Kidney (tissue), 14 donors: Measurements from ENCODE around the gene ACAP3. TPM values are rescaled to one million over a fixed set of nuclear protein-coding genes. Genes with fewer than 3 reads are reported as not detected.

Experiments
- DNase-seq, 5 donors: peaks; one replicate each; pipeline ENCODE4 v3.0.0-alpha.2; 2013 to 2020
- FAIRE-seq: peaks from 2 replicates; lab custom pipeline; 2012; peaks lifted over from hg19 to GRCh38; lab: Jason Lieb, UNC
- H3K27ac ChIP-seq, 2 donors: one replicate each; pipeline ENCODE4 v1.7.0; 2013; ENCODE audit warnings: low read depth in 2 of 2, low read length in 2 of 2, inconsistent platforms in 1 of 2
- H3K27me3 ChIP-seq: one replicate; pipeline ENCODE4 v1.7.1; 2013; ENCODE audit warnings: low read length, inconsistent platforms; ENCODE audit not compliant: control insufficient read depth, insufficient read depth
- H3K36me3 ChIP-seq, 3 donors: one replicate each; pipeline versions ENCODE4 v1.7.0 to v1.7.1; 2013; ENCODE audit warnings: low read length in 3 of 3, control low read depth in 1 of 3, inconsistent platforms in 1 of 3; ENCODE audit not compliant: insufficient read depth in 3 of 3, control insufficient read depth in 2 of 3
- H3K4me1 ChIP-seq, 3 donors: one replicate each; pipeline versions ENCODE4 v1.7.0 to v1.7.1; 2013; ENCODE audit warnings: low read length in 3 of 3, inconsistent platforms in 1 of 3, low read depth in 1 of 3; ENCODE audit not compliant: control insufficient read depth in 2 of 3, insufficient read depth in 2 of 3
- H3K4me3 ChIP-seq, 3 donors: one replicate each; pipeline versions ENCODE4 v1.7.0 to v1.8.1; 2013; ENCODE audit warnings: low read length in 3 of 3, control low read depth in 1 of 3, inconsistent platforms in 1 of 3
- H3K9ac ChIP-seq, 3 donors: one replicate each; pipeline versions ENCODE4 v1.7.0 to v1.7.1; 2013; ENCODE audit warnings: low read length in 3 of 3, control low read depth in 1 of 3, inconsistent platforms in 1 of 3
- H3K9me3 ChIP-seq, 3 donors: one replicate each; pipeline versions ENCODE4 v1.7.0 to v1.7.1; 2013; ENCODE audit warnings: low read length in 3 of 3, control low read depth in 1 of 3, inconsistent platforms in 1 of 3; ENCODE audit not compliant: control insufficient read depth in 2 of 3, insufficient read depth in 1 of 3
- CTCF ChIP-seq: IDR thresholded peaks from 3 replicates; pipeline ENCODE4 v1.5.1; 2012; ENCODE audit warnings: mild to moderate bottlenecking, moderate library complexity, borderline replicate concordance; ENCODE audit not compliant: insufficient read depth; ENCODE audit errors: extremely low read depth
- intact Hi-C: fragments of 100-400 bp; cut with DNase I; formaldehyde crosslinking; loops from one replicate; pipeline ENCODE4 v1.11.1; 2022
- polyA plus RNA-seq: library from polyadenylated mRNA; stranded (reverse); fragments of 350-450 nt; fragmentation: Illumina TruSeq; extraction: RNeasy Lipid Tissue Mini Kit (QIAGEN cat#74804); gene quantifications from one replicate; pipeline ENCODE4 v1.2.3, GENCODE V29; 2014; ENCODE audit warnings: low read depth, low replicate concordance; ENCODE audit not compliant: insufficient read depth
- total RNA-seq: library from RNA; stranded (reverse); fragmentation: NEBNext Ultra II Directional; extraction: Animal tissue kit (Norgen Biotek cat#: 25700); gene quantifications from one replicate; pipeline ENCODE4 v1.2.1, GENCODE V29; 2021
- donor health status: control.
- donor health status: control.
- donor health status: control.
- donor health status: control.
- donor health status: control.
- donor health status: DM: yes; HTN: yes; CAD: no.
- donor health status: Normal renal cell carcinoma (clear cell type).

Gene ACAP3
- total and polyA plus RNA-seq, 2 donors from 2014 or later = 15.9 to 39.5 TPM

GRCh38 chr1:1340791-1341548 lies 33.2 kb upstream of the ACAP3 start:
- Histone ChIP-seq H3K36me3 (peaks cover 4 to 12% (median 11%) of the 10 kb centered on the region in 3 donors), H3K27ac (no peak overlapping the region), H3K27me3 (no peaks in the 10 kb centered on the region), H3K4me3 (no peak overlapping the region), H3K4me1 (peaks cover 0 to 2% (median 0%) of the 10 kb centered on the region in 3 donors), H3K9ac (no peak overlapping the region), H3K9me3 (no peaks in the 10 kb centered on the region)
- intact Hi-C loops = no loop called here
- FAIRE-seq (no peak), DNase-seq (no peak)
- TF ChIP-seq CTCF = no peak

GRCh38 chr1:1340185-1340584 lies 32.5 kb upstream of the ACAP3 start:
- intact Hi-C loops = no loop called here
- H3K9ac ChIP-seq = no peak overlapping the region
- H3K27ac ChIP-seq = no peak overlapping the region
- peaks cover 4 to 13% (median 11%) of the 10 kb centered on the region in 3 donors for H3K36me3 ChIP-seq
- no peak for DNase-seq
- H3K27me3 ChIP-seq = no peaks in the 10 kb centered on the region
- TF ChIP-seq CTCF = no peak
- no peak for FAIRE-seq
- H3K9me3 ChIP-seq = no peaks in the 10 kb centered on the region
- no peaks in the 10 kb centered on the region for H3K4me1 ChIP-seq
- no peak overlapping the region for H3K4me3 ChIP-seq

- DNase-seq (no peak), FAIRE-seq (no peak)
- Histone ChIP-seq H3K4me3 (no peak overlapping the region), H3K9ac (no peak overlapping the region), H3K36me3 (peaks cover 4 to 15% (median 11%) of the 10 kb centered on the region in 3 donors), H3K4me1 (no peaks in the 10 kb centered on the region), H3K9me3 (no peaks in the 10 kb centered on the region), H3K27me3 (no peaks in the 10 kb centered on the region), H3K27ac (no peak overlapping the region)
- intact Hi-C loops = no loop called here
- TF ChIP-seq CTCF = no peak
Measured at GRCh38 chr1:1338278-1338677, 30.5 kb upstream of the ACAP3 start.
